Spleen (tissue), 11 donors: ENCODE measurements around the gene EPX. TPM values are rescaled to one million over a fixed set of nuclear protein-coding genes. Genes with fewer than 3 reads are reported as not detected.

Experiments
- DNase-seq: peaks from one replicate; pipeline ENCODE4 v3.0.0-alpha.2; 2020
- H3K27ac ChIP-seq, 8 donors: fragments of 200-600 bp; sonication (generic) in 7 of 8; 1 replicate in 4 of 8; 2 replicates in 4 of 8; pipeline versions ENCODE4 v1.5.0 to v1.8.0; 2016 to 2021; ENCODE audit warnings: inconsistent platforms in 4 of 8, mild to moderate bottlenecking in 4 of 8, moderate library complexity in 1 of 8
- H3K27me3 ChIP-seq, 7 donors: fragments of 200-600 bp; sonication (generic) in 6 of 7; replicated peaks in 1 of 7; 1 replicate in 4 of 7; 2 replicates in 3 of 7; pipeline versions ENCODE4 v1.5.0 to v1.8.0; 2016 to 2021; ENCODE audit warnings: inconsistent platforms in 3 of 7, mild to moderate bottlenecking in 1 of 7
- H3K36me3 ChIP-seq, 6 donors: fragments of 200-600 bp; sonication (generic) in 5 of 6; 1 replicate in 4 of 6; 2 replicates in 2 of 6; pipeline versions ENCODE4 v1.5.0 to v1.8.0; 2016 to 2021; ENCODE audit warnings: inconsistent platforms in 2 of 6
- H3K4me1 ChIP-seq, 6 donors: fragments of 200-600 bp; sonication (generic) in 5 of 6; 1 replicate in 3 of 6; 2 replicates in 3 of 6; pipeline versions ENCODE4 v1.5.0 to v1.8.0; 2016 to 2021; ENCODE audit warnings: inconsistent platforms in 3 of 6
- H3K4me3 ChIP-seq, 8 donors: fragments of 200-600 bp; sonication (generic) in 7 of 8; 1 replicate in 4 of 8; 2 replicates in 4 of 8; pipeline versions ENCODE4 v1.5.0 to v1.8.0; 2016 to 2021; ENCODE audit warnings: inconsistent platforms in 4 of 8, mild to moderate bottlenecking in 4 of 8, moderate library complexity in 2 of 8
- H3K9me3 ChIP-seq, 8 donors: fragments of 200-600 bp; sonication (generic) in 7 of 8; 1 replicate in 4 of 8; 2 replicates in 4 of 8; pipeline versions ENCODE4 v1.5.0 to v1.8.0; 2016 to 2021; ENCODE audit warnings: inconsistent platforms in 4 of 8
- POLR2A ChIP-seq, 3 donors: fragments of 450-650 bp; IDR thresholded peaks; one replicate each; pipeline ENCODE4 v1.5.1; 2017; ENCODE audit warnings: antibody characterized with exemption in 3 of 3, mild to moderate bottlenecking in 1 of 3
- POLR2AphosphoS5 ChIP-seq, 3 donors: sonication (generic); formaldehyde crosslinking; IDR thresholded peaks; one replicate each; pipeline ENCODE4 v1.5.1; 2017; ENCODE audit warnings: antibody characterized with exemption in 3 of 3
- WGBS, 5 donors: extraction: QIAGEN DNeasy Blood & Tissue Kit in 3 of 5; methylation state at CpG; one replicate each; pipeline versions ENCODE4 v1.1.5 to v1.1.7; 2013 to 2018; 5-methylcytosine and 5-hydroxymethylcytosine counted together
- intact Hi-C: fragments of 100-400 bp; cut with DNase I; formaldehyde crosslinking; loops from one replicate; pipeline ENCODE4 v1.15.0; 2023; ENCODE audit warnings: low total_unique reads
- polyA plus RNA-seq, 3 donors: library from polyadenylated mRNA; stranded (reverse); fragments of 200-250 nt; gene quantifications; one replicate each; pipeline ENCODE4 v1.2.1, GENCODE V29; 2013
- total RNA-seq, 7 donors: library from RNA; depleted of rRNA in 3 of 7; stranded (reverse); fragments of >200 nt in 3 of 7; fragmentation: NEBNext Ultra II Directional in 4 of 7; extraction: Animal tissue kit (Norgen Biotek cat#: 25700) in 4 of 7; gene quantifications; one replicate each; pipeline versions ENCODE4 v1.1.0 to v1.2.1, GENCODE V29; 2016 to 2021
- TF ChIP-seq, protein P1 (sequence below), 11 experiments: fragments of 200-600 bp in 7 of 11; fragments of 450-650 bp in 4 of 11; sonication (generic) in 4 of 11; IDR thresholded peaks in 8 of 11; conservative IDR thresholded peaks in 3 of 11; 1 replicate in 7 of 11; 2 replicates in 4 of 11; pipeline versions ENCODE4 v1.4.0 to v1.8.0; 2016 to 2021; ENCODE audit warnings: antibody characterized with exemption in 11 of 11, inconsistent platforms in 4 of 11, mild to moderate bottlenecking in 1 of 11
- donor health status: healthy with polysubstance abuse.
- donor health status: DM: no; HTN: no; CAD: no; lungs with moderate emphysema.
- donor health status: DM: no; HTN: no; CAD: no.
- donor health status: Bipolar disorder and iron deficiency.
- donor health status: healthy.
- donor health status: DM: no; HTN: no; CAD: no.
- donor health status: DM: yes; HTN: yes; CAD: no.

EPX gene
- total and polyA plus RNA-seq, 10 donors, result 0.24 to 3.9 (median 1.2) TPM; not detected in 1

DNA sequence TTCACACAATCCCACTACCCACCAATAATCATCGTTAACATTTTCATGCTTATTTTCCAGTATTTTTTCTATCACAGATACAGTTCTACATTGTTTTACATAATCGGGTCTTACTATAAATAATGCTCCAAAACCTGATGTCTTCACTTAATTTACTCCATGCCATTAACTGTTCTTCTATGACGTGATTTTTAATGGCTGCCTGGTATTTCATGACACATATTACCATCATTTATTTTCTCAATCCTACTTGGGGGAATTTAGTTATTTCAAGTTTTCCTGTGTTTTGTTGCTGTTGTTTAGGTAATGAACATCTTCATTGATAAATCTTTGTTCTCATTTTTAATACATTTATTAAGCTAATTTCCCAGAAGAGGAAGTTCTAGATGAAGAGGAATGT lies 60.6 kb downstream of the EPX start:
- Histone ChIP-seq H3K4me1 (peaks cover 4 to 21% (median 13%) of the 10 kb centered on the region in 6 donors), H3K9me3 (no peaks in the 10 kb centered on the region), H3K4me3 (no peak overlapping the region), H3K27me3 (peaks cover 0 to 34% (median 9%) of the 10 kb centered on the region in 7 donors), H3K27ac (no peak overlapping the region), H3K36me3 (no peaks in the 10 kb centered on the region)
- intact Hi-C loops, result no loop called here
- DNase-seq, result no peak
- TF ChIP-seq, protein P1, sequence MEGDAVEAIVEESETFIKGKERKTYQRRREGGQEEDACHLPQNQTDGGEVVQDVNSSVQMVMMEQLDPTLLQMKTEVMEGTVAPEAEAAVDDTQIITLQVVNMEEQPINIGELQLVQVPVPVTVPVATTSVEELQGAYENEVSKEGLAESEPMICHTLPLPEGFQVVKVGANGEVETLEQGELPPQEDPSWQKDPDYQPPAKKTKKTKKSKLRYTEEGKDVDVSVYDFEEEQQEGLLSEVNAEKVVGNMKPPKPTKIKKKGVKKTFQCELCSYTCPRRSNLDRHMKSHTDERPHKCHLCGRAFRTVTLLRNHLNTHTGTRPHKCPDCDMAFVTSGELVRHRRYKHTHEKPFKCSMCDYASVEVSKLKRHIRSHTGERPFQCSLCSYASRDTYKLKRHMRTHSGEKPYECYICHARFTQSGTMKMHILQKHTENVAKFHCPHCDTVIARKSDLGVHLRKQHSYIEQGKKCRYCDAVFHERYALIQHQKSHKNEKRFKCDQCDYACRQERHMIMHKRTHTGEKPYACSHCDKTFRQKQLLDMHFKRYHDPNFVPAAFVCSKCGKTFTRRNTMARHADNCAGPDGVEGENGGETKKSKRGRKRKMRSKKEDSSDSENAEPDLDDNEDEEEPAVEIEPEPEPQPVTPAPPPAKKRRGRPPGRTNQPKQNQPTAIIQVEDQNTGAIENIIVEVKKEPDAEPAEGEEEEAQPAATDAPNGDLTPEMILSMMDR (IDR thresholded peaks at IDR 0.05 in 8 of 11, conservative IDR thresholded peaks at IDR 0.05 in 3 of 11), result no peak
- TF ChIP-seq POLR2AphosphoS5 (IDR thresholded peaks at IDR 0.05), result no peak
- TF ChIP-seq POLR2A (IDR thresholded peaks at IDR 0.05), result no peak
- WGBS, 5 donors, result 82 to 93% (median 85%) methylated on average over 3 of the region's 3 CpGs

Other genes starting within 250 kb of the EPX start
- 10 to 100 TPM; 13.2 to 23.5 (median 16.7) TPM for gene CUEDC1, start 237.3 kb upstream of the EPX start, total RNA-seq
- 10 to 100 TPM in 1 of 3 donors, 1 to 10 TPM in 2; 5.4 to 15.7 (median 5.4) TPM for gene CUEDC1, start 237.3 kb upstream of the EPX start, polyA plus RNA-seq
- gene VEZF1, start 204.5 kb upstream of the EPX start, total RNA-seq, result 10 to 100 TPM; 43.0 to 59.9 (median 54.2) TPM
- gene VEZF1, start 204.5 kb upstream of the EPX start, polyA plus RNA-seq, result 10 to 100 TPM in 2 of 3 donors, 1 to 10 TPM in 1; 10.0 to 19.1 (median 10.2) TPM
- 100 to 1,000 TPM; 165 to 213 (median 174) TPM for gene SRSF1, start 185.5 kb upstream of the EPX start, total RNA-seq
- gene SRSF1, start 185.5 kb upstream of the EPX start, polyA plus RNA-seq, result 10 to 100 TPM; 65.8 to 90.4 (median 88.2) TPM
- gene DYNLL2, start 109.3 kb upstream of the EPX start, total RNA-seq, result 10 to 100 TPM; 19.4 to 29.7 (median 23.1) TPM
- gene DYNLL2, start 109.3 kb upstream of the EPX start, polyA plus RNA-seq, result 10 to 100 TPM in 2 of 3 donors, 1 to 10 TPM in 1; 9.9 to 26.3 (median 11.1) TPM
- gene OR4D1, start 44.3 kb upstream of the EPX start, total RNA-seq, result under 1 TPM in 6 of 7 donors, not detected in 1; 0.09 to 0.46 (median 0.27) TPM
- gene OR4D1, start 44.3 kb upstream of the EPX start, polyA plus RNA-seq, result under 1 TPM; 0.13 to 0.23 (median 0.19) TPM
- not detected for gene OR4D2, start 25.7 kb upstream of the EPX start, total RNA-seq
- not detected for gene OR4D2, start 25.7 kb upstream of the EPX start, polyA plus RNA-seq
- 10 to 100 TPM; 11.5 to 17.1 (median 13.7) TPM for gene MKS1, start 26.5 kb downstream of the EPX start, total RNA-seq
- gene MKS1, start 26.5 kb downstream of the EPX start, polyA plus RNA-seq, result 10 to 100 TPM in 1 of 3 donors, 1 to 10 TPM in 2; 8.1 to 10.4 (median 9.5) TPM
- gene LPO, start 45.9 kb downstream of the EPX start, total RNA-seq, result not detected
- gene LPO, start 45.9 kb downstream of the EPX start, polyA plus RNA-seq, result under 1 TPM; 0.02 to 0.10 (median 0.06) TPM
- 10 to 100 TPM in 5 of 7 donors, 1 to 10 TPM in 2; 5.8 to 75.7 (median 15.2) TPM for gene MPO, start 88.2 kb downstream of the EPX start, total RNA-seq
- 1 to 10 TPM in 2 of 3 donors, under 1 TPM in 1; 0.52 to 2.2 (median 2.0) TPM for gene MPO, start 88.2 kb downstream of the EPX start, polyA plus RNA-seq
- gene TSPOAP1, start 136.1 kb downstream of the EPX start, total RNA-seq, result 10 to 100 TPM; 14.1 to 31.8 (median 18.5) TPM
- 10 to 100 TPM; 11.5 to 26.5 (median 24.3) TPM for gene TSPOAP1, start 136.1 kb downstream of the EPX start, polyA plus RNA-seq
- gene SUPT4H1, start 159.5 kb downstream of the EPX start, total RNA-seq, result 10 to 100 TPM; 37.8 to 80.5 (median 64.0) TPM
- 100 to 1,000 TPM in 2 of 3 donors, 10 to 100 TPM in 1; 77.0 to 106 (median 104) TPM for gene SUPT4H1, start 159.5 kb downstream of the EPX start, polyA plus RNA-seq
- 1 to 10 TPM in 4 of 7 donors, under 1 TPM in 3; 0.40 to 1.8 (median 1.0) TPM for gene RNF43, start 224.8 kb downstream of the EPX start, total RNA-seq
- under 1 TPM; 0.38 to 0.63 (median 0.42) TPM for gene RNF43, start 224.8 kb downstream of the EPX start, polyA plus RNA-seq